ENCODE data around the gene G2E3. TPM values are rescaled to one million over a fixed set of nuclear protein-coding genes. Genes with fewer than 3 reads are reported as not detected.
"Not testable (repeated sequence)": the region's sequence is repeated elsewhere in the genome, so short reads cannot be mapped to it uniquely, and the experiment has no call there.

Gene G2E3
- total RNA-seq, 1 donor from 2014 or later = 20.9 TPM

- DNase-seq (ENCODE audit: low spot score) = not testable (repeated sequence)
Observed at GRCh38 chr14:30604696-30605095, 45.7 kb downstream of the G2E3 start.

DNA sequence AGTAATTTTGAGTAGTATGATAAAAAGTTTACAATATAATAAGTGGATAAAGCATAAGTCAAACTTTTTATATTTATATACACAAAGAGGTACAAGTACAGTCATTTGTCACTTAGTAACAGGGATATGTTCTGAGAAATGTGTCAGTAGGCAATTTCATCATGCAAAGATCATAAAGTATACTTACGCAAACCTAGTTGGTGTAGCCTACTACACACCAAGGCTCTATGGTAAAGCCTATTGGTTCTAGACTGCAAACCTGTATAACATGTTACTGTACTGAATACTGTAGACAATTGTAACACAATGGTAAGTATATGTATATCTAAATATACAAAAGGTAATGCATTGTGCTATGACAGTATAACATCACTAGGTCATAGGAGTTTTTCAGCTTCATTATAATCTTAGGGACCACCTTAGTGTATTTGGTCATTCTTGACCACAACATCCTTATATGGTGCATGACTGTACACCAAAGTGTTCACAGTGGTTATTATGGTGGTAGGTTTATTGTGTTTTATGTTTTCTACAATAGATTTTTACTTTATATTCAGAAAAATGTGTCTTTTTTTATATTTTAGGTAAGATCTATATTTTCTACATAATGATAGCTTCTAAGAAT lies 48.3 kb downstream of the G2E3 start:
- no peak for DNase-seq (ENCODE audit: low spot score)

DNA sequence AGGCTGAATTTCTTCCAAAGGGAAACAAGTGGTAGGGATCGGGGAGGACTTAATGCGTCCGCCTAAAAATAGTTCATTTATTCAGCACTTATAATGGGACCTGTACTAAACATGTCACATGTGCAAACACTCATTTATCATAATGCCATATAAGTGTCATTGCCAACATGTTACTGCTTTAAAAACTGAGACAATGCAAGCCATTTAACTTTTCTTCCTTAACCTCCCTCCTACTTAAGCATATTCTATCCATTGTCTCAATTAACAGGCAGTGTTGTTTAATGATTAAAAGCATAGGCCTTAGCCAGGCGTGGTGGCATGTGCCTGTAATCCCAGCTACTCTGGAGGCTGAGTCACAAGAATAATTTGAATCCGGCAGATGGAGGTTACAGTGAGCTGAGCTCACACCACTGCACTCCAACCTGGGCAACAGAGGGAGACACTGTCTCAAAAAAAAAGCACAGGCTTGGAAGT lies 49.6 kb downstream of the G2E3 start:
- DNase-seq (ENCODE audit: low spot score) = no peak

DNA sequence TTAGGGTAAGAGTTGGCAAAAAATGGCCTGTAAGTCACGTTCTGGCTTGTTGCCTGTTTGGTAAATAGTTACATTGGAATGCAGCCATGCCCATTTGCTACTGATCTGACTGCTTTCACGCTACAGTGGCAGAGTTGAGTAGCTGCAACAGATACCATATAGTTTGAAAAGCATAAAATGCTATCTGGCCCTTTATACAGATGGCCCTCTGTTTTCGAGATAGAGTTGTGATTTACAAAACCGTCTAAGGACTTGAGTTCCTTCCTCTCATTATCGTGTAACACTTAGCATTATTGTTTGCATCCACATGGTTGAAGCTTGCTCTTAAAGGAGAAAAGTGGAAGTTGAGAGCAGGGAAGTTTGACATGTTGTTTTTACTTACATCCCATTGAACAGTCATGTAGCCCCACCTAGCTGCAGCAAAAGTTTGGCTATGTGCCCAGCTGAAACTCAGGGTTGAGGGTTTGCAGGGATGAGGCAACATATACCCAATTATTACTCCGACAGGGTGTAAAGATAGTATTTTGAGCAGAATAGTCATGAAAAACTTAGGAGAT lies 51.9 kb downstream of the G2E3 start:
- peak; percentile 51 for DNase-seq (ENCODE audit: low spot score)

DNA sequence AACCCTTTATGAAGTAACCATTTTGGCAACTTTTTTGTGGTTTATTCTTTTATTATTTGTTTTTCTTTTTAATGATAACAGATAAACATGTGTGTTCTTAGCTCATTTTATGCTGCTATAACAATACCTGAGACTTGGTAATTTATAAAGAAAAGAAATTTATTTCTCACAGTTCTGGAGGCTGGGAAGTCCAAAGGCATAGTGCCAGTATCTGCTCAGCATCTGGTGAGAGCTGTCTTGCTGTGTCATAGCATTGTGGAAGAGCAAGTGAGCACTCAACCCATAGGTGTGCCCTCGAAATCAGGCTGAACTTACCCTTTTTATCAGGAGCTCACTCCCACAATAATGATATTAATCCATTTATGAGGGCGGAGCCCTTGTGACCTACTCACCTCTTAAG lies 55.2 kb downstream of the G2E3 start:
- DNase-seq (ENCODE audit: low spot score) = no peak

DNA sequence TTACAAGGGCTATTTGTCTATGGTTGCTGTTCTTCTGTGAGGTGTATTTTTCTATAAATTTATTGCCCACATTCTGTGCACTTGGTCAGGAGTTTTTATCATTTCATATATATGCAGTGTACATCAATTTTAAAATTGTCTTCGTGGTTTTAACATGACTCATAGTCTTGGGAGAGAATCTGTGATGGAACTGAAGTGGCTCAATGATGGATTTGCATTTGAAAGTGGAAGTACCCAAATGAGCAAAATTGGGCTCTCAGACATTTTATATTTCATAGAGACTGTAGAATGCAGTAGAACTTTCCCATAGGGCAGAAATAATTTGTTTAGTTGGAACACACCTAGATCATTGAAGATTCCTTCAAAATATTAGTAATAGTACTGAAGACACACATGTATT lies 61.2 kb downstream of the G2E3 start:
- no peak for DNase-seq (ENCODE audit: low spot score)

- DNase-seq (ENCODE audit: low spot score) = no peak
Observed at GRCh38 chr14:30621354-30621939, 62.5 kb downstream of the G2E3 start.

DNA sequence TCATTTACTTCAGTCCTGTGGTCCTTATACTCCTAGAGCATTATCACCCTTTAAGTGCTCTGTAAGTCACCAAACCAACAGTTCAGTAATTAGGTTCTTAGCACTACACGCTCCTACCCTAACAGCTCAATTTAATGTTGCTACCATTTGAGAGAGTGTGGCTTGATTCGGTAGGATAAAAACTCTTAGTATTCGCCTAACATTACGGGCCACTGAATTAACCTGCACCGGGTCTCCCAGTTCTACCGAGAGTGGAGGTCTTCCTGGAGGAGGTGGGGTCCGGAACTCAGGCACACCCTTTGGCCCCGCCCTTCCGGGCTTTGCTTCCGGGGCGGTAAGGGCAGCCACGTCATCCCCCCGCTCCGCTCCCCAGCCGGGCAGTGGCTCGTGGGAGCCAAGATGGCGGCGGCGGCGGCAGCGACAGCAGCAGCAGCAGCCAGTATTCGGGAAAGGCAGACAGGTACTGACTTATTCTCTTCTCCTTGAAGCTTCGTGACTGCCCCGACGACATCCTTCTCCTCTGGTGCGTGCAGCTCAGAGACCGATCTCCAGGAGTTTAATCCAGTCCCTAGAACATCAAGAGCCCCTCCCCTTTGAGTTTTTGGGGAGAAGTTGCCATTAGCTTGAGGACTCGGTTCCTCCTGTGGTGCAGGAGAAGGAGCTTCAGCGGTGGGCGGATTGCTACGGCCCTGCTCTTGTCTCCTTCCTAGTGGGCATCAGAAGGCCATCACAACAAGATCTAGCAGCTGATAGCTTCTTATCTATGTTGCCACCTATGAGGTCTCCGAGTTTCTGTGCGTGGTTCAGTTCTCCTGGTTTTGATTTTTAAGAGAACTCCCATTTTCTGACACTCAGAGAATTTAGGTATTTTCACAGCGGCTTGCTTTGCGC lies 63.2 kb downstream of the G2E3 start, which contains the start of gene SCFD1:
Gene SCFD1, plus strand, starts transcription at position 380 of the 891 bp plus-strand sequence. Its CDS starts 20 bp downstream, at position 400.
- peak; percentile 97 for DNase-seq (ENCODE audit: low spot score)

GRCh38 chr14:30623412-30624131 lies 64.6 kb downstream of the G2E3 start:
- no peak for DNase-seq (ENCODE audit: low spot score)

DNA sequence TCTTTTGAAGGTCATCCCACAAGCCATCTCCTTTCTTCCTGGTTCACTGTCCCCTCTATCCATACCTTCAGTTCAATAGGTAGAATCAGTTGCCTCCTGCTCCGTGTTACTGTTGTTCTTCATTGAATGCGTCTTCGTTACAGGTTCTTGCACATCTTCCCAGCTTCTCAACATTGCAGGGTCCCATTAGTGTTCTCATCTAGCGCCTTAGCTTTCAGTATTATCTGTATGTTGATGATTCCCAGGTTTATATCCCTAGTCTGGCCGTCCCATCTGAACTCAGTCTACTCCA lies 65.1 kb downstream of the G2E3 start:
- no peak for DNase-seq (ENCODE audit: low spot score)

DNA sequence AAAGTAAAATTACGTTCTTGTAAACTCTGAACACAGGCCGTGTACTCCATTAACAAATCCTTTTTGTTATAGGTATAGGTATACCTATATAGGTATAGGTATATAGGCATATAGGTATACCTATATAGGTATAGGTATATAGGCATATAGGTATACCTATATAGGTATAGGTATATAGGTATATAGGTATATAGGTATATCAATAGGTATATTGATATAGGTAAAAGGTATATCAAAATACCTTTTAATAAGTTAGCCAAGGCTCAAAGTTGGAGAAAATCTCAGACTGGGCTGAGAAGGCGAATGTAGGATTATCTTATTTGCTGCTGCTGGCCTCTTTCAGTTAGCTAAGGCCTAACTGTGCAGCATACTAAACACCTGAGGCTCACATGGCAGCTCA lies 66.6 kb downstream of the G2E3 start:
- DNase-seq (ENCODE audit: low spot score) = no peak

DNA sequence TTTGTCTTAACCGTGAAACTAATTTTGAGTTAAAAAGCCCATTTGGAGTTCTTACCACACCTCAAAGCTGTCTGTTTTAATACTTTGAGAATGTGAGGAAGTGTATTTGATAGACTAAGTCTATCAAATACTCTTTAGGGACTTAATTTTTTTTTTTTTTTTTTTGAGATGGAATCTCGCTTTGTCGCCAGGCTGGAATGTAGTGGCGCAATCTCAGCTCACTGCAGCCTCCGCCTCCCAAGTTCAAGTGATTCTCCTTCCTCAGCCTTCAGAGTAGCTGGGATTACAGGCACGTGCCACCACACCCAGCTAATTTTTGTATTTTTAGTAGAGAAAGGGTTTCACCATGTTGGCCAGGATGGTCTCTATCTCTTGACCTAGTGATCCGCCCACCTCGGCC lies 70.5 kb downstream of the G2E3 start:
- not testable (repeated sequence) for DNase-seq (ENCODE audit: low spot score)

GRCh38 chr14:30630248-30630647 lies 71.3 kb downstream of the G2E3 start:
- no peak for DNase-seq (ENCODE audit: low spot score)

DNA sequence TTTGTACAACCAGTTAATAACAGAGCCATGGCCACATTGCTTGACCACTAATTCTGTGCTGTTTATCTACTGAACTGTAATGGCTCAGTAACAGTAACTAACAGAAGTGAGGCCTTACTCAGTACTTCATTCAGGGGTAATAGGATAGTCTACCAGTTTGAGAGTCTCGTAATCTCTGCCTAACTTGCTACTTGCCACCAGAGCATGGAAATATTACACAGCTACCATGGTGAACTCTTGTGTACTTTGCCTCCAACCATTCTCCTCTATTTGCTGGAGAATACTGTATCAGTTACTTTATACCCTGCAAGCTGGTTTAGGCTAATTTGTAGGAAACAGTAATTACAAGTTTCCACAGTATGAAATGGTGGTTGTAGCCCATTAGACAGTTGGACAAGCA lies 73.8 kb downstream of the G2E3 start:
- DNase-seq (ENCODE audit: low spot score) = no peak

- DNase-seq (ENCODE audit: low spot score) = no peak
Observed at GRCh38 chr14:30638926-30639325, 80.0 kb downstream of the G2E3 start.

GRCh38 chr14:30641207-30641606 lies 82.2 kb downstream of the G2E3 start:
- DNase-seq (ENCODE audit: low spot score) = no peak

DNA sequence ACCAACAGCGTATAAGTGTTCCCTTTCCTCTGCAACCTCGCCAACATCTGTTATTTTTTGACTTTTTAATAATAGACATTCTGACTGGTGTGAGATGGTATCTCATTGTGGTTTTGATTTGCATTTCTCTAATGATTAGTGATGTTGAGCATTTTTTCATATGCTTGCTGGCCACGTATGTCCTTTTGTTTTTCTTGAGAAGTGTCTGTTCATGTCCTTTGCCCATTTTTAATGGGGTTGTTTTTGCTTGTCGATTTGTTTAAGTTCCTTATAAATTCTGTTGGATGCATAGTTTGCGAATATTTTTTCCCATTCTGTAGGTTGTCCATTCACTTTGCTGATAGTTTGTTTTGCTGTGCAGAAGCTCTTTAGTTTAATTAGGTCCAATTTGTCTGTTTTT lies 85.5 kb downstream of the G2E3 start:
- DNase-seq (ENCODE audit: low spot score) = not testable (repeated sequence)

GRCh38 chr14:30645600-30645999 lies 86.6 kb downstream of the G2E3 start:
- no peak for DNase-seq (ENCODE audit: low spot score)

DNA sequence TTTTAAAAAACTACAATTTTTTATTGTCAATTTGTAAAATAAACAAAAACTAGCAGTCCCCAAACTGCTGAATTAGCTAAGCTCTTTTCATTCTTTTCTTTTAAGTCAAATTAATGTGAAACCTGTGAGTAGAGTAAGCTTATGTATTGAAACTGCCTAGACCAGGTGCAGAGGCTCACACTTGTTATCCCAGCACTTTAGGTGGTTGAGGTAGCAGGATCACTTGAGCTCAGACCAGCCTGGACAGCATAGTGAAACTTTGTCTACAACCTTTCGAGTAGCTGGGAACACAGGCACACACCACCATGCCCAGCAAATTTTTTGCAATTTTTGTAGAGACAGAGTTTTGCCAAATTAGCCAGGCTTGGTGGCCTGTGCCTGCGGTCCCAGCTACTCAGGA lies 89.5 kb downstream of the G2E3 start:
- DNase-seq (ENCODE audit: low spot score) = no peak

GRCh38 chr14:30651937-30652336 lies 93.0 kb downstream of the G2E3 start:
- no peak for DNase-seq (ENCODE audit: low spot score)

DNA sequence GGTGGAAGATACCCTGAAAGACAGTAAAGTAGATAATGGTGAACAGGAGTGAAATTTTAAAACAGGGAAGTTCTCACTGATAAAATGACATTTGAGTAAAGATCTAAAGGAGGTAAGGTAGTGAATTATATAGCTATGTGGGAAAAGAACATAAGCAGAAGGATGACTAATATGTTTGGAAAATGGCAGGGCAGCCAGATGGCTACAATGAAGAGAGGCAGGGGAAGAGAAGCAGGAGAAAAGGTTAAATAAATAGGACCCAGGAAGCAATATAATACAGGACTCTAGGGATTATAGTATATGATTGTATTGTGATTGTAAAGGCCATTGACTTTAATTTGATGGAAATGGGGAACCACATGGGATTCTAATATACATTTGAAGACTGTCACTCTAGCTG lies 96.2 kb downstream of the G2E3 start:
- no peak for DNase-seq (ENCODE audit: low spot score)

- DNase-seq (ENCODE audit: low spot score) = no peak
Observed at GRCh38 chr14:30655658-30656057, 96.7 kb downstream of the G2E3 start.

Data from umbilical cord (tissue), 2 donors.